NB4 (cell line): ENCODE results near the gene IVNS1ABP.

Experiments
- POLR2A ChIP-seq: IDR thresholded peaks from 2 replicates; pipeline ENCODE4 v1.6.1; 2011; ENCODE audit warnings: mild to moderate bottlenecking; ENCODE audit not compliant: insufficient read length; ENCODE audit errors: extremely low read depth
- TF ChIP-seq, protein P1 (sequence below): IDR thresholded peaks from one replicate; pipeline ENCODE4 v1.5.1; 2012; ENCODE audit warnings: low read depth, low read length
- TF ChIP-seq, protein P2 (sequence below): IDR thresholded peaks from 2 replicates; pipeline ENCODE4 v1.6.1; 2011; ENCODE audit warnings: low read depth, low read length

DNA sequence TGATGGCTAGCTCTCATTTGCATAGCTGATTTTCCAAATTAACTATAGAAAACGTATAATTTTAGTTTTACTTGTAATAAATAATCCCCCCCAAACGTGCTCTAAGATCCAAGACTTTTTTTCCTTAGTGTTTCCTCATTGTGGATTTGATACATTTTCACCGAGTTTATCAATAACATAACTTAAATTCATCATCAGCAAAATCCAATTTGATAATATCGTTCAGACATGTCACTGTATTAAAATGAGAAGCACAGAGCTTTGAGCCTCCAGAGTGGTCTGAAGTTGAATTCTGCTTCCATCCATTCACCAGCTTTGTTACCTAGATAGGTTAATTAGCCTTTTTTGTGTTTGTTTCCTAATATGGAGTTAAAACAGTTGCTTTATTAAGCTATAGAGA, 51.7 kb downstream of the IVNS1ABP start:
- TF ChIP-seq, protein P1, sequence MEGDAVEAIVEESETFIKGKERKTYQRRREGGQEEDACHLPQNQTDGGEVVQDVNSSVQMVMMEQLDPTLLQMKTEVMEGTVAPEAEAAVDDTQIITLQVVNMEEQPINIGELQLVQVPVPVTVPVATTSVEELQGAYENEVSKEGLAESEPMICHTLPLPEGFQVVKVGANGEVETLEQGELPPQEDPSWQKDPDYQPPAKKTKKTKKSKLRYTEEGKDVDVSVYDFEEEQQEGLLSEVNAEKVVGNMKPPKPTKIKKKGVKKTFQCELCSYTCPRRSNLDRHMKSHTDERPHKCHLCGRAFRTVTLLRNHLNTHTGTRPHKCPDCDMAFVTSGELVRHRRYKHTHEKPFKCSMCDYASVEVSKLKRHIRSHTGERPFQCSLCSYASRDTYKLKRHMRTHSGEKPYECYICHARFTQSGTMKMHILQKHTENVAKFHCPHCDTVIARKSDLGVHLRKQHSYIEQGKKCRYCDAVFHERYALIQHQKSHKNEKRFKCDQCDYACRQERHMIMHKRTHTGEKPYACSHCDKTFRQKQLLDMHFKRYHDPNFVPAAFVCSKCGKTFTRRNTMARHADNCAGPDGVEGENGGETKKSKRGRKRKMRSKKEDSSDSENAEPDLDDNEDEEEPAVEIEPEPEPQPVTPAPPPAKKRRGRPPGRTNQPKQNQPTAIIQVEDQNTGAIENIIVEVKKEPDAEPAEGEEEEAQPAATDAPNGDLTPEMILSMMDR: no peak
- TF ChIP-seq POLR2A: no peak
- TF ChIP-seq, protein P2, sequence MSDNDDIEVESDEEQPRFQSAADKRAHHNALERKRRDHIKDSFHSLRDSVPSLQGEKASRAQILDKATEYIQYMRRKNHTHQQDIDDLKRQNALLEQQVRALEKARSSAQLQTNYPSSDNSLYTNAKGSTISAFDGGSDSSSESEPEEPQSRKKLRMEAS: no peak
